NCI-H2029 treated with DMSO at 0.1 percent for 48 hours (cell line): ENCODE measurements around the gene ARSK.

Experiments used
- DNase-seq: peaks from one replicate; lab custom pipeline; 2025; lab: John Stamatoyannopoulos, UW

Gene ARSK

GRCh38 chr5:95564450-95564849 lies 9.5 kb downstream of the ARSK start:
- peak; percentile 54 for DNase-seq

- DNase-seq = no peak
Measured at GRCh38 chr5:95565280-95565920, 10.5 kb downstream of the ARSK start.

GRCh38 chr5:95572016-95572415 lies 17.1 kb downstream of the ARSK start:
- no peak for DNase-seq

- DNase-seq = no peak
Measured at GRCh38 chr5:95581576-95581975, 26.7 kb downstream of the ARSK start.

- DNase-seq = no peak
Measured at GRCh38 chr5:95583992-95584391, 29.1 kb downstream of the ARSK start.

- DNase-seq = no peak
Measured at GRCh38 chr5:95590880-95591279, 36.0 kb downstream of the ARSK start.

- no peak for DNase-seq
Measured at GRCh38 chr5:95591490-95591901, 36.6 kb downstream of the ARSK start.

- no peak for DNase-seq
Measured at GRCh38 chr5:95595289-95595931, 40.5 kb downstream of the ARSK start.

- DNase-seq = no peak
Measured at GRCh38 chr5:95599252-95599651, 44.4 kb downstream of the ARSK start.

GRCh38 chr5:95600557-95600956 lies 45.7 kb downstream of the ARSK start:
- no peak for DNase-seq

- DNase-seq = no peak
Measured at GRCh38 chr5:95605786-95606185, 50.9 kb downstream of the ARSK start.

- DNase-seq = no peak
Measured at GRCh38 chr5:95606419-95606818, 51.5 kb downstream of the ARSK start.

GRCh38 chr5:95609711-95610110 lies 54.8 kb downstream of the ARSK start:
- DNase-seq = no peak

- DNase-seq = no peak
Measured at GRCh38 chr5:95610546-95610945, 55.6 kb downstream of the ARSK start.

GRCh38 chr5:95611396-95611795 lies 56.5 kb downstream of the ARSK start:
- no peak for DNase-seq

GRCh38 chr5:95613514-95613913 lies 58.6 kb downstream of the ARSK start:
- DNase-seq = no peak

- DNase-seq = no peak
Measured at GRCh38 chr5:95615164-95615467, 60.2 kb downstream of the ARSK start.

- DNase-seq = no peak
Measured at GRCh38 chr5:95617057-95617456, 62.2 kb downstream of the ARSK start.

- no peak for DNase-seq
Measured at GRCh38 chr5:95619096-95619495, 64.2 kb downstream of the ARSK start.

- DNase-seq = no peak
Measured at GRCh38 chr5:95619514-95620029, 64.7 kb downstream of the ARSK start.

GRCh38 chr5:95620030-95620869 lies 65.3 kb downstream of the ARSK start, which contains the start of gene GPR150:
TSS of gene GPR150 (plus strand) at chr5:95620087. CDS start at chr5:95620276, 189 bp downstream.
- peak; percentile 30 for DNase-seq

GRCh38 chr5:95620870-95621838 lies 66.3 kb downstream of the ARSK start:
- DNase-seq = peak; percentile 6
